ENCODE measurements around the gene CERS1. TPM values are rescaled to one million over a fixed set of nuclear protein-coding genes. Genes with fewer than 3 reads are reported as not detected.

The CERS1 gene
- total RNA-seq, 1 experiment from 2014 or later: 11.4 TPM

GRCh38 chr19:18889949-18890745 lies 5.8 kb downstream of the CERS1 start:
- no peak for DNase-seq (ENCODE audit: low spot score)
- intact Hi-C loops (cut with micrococcal nuclease; ENCODE audit: unreplicated experiment): no loop called here
- H3K9me3 ChIP-seq (ENCODE audit: low read depth, low read length, poor library complexity, severe bottlenecking): no peaks in the 10 kb centered on the region
- TF ChIP-seq CTCF (conservative IDR thresholded peaks at IDR 0.05; ENCODE audit: low read depth, low read length) (no peak), EZH2 (IDR thresholded peaks at IDR 0.05; ENCODE audit: borderline replicate concordance, low read depth, low read length, poor library complexity, severe bottlenecking) (no peak)
- H3K36me3 ChIP-seq (ENCODE audit: insufficient read depth, low read length, poor library complexity, severe bottlenecking): no peaks in the 10 kb centered on the region
- no TSS peak for BruUV-seq (replicated peaks)
- H3K27ac ChIP-seq (ENCODE audit: low read depth, low read length, poor library complexity, severe bottlenecking): no peak overlapping the region
- H3K4me1 ChIP-seq (ENCODE audit: insufficient read depth, low read length, poor library complexity, severe bottlenecking): peaks cover 10% of the 10 kb centered on the region
- ChIA-PET POLR2A (ENCODE audit: low non-redundant PET) (no interaction called here), CTCF (no interaction called here)
- H3K4me3 ChIP-seq (ENCODE audit: low read depth, low read length, poor library complexity, severe bottlenecking): no peak overlapping the region
- no peaks in the 10 kb centered on the region for H3K27me3 ChIP-seq (replicated peaks; ENCODE audit: insufficient read depth, low read depth, low read length, poor library complexity)

- Histone ChIP-seq H3K27me3 (replicated peaks; ENCODE audit: insufficient read depth, low read depth, low read length, poor library complexity) (no peaks in the 10 kb centered on the region), H3K4me3 (ENCODE audit: low read depth, low read length, poor library complexity, severe bottlenecking) (no peak overlapping the region), H3K36me3 (ENCODE audit: insufficient read depth, low read length, poor library complexity, severe bottlenecking) (no peaks in the 10 kb centered on the region), H3K9me3 (ENCODE audit: low read depth, low read length, poor library complexity, severe bottlenecking) (no peaks in the 10 kb centered on the region), H3K4me1 (ENCODE audit: insufficient read depth, low read length, poor library complexity, severe bottlenecking) (no peaks in the 10 kb centered on the region), H3K27ac (ENCODE audit: low read depth, low read length, poor library complexity, severe bottlenecking) (no peak overlapping the region)
- ChIA-PET POLR2A (ENCODE audit: low non-redundant PET) (no interaction called here), CTCF (no interaction called here)
- no TSS peak for BruUV-seq (replicated peaks)
- TF ChIP-seq CTCF (conservative IDR thresholded peaks at IDR 0.05; ENCODE audit: low read depth, low read length) (no peak), EZH2 (IDR thresholded peaks at IDR 0.05; ENCODE audit: borderline replicate concordance, low read depth, low read length, poor library complexity, severe bottlenecking) (no peak)
- no peak for DNase-seq (ENCODE audit: low spot score)
- intact Hi-C loops (cut with micrococcal nuclease; ENCODE audit: unreplicated experiment): no loop called here
These were observed 9.0 kb downstream of the CERS1 start for GRCh38 chr19:18886972-18887371.

- no peaks in the 10 kb centered on the region for H3K9me3 ChIP-seq (ENCODE audit: low read depth, low read length, poor library complexity, severe bottlenecking)
- POLR2A ChIA-PET (ENCODE audit: low non-redundant PET): no interaction called here
- intact Hi-C loops (cut with micrococcal nuclease; ENCODE audit: unreplicated experiment): no loop called here
- H3K4me3 ChIP-seq (ENCODE audit: low read depth, low read length, poor library complexity, severe bottlenecking): no peak overlapping the region
- no TSS peak for BruUV-seq (replicated peaks)
- TF ChIP-seq EZH2 (IDR thresholded peaks at IDR 0.05; ENCODE audit: borderline replicate concordance, low read depth, low read length, poor library complexity, severe bottlenecking): no peak
- no peak for TF ChIP-seq CTCF (conservative IDR thresholded peaks at IDR 0.05; ENCODE audit: low read depth, low read length)
- CTCF ChIA-PET: interaction anchor here (0.7 kb wide), 1 partner anchor 220 kb away, joined by 4 read pairs; no protein-coding TSS in a partner anchor
- H3K27me3 ChIP-seq (replicated peaks; ENCODE audit: insufficient read depth, low read depth, low read length, poor library complexity): no peaks in the 10 kb centered on the region
- H3K4me1 ChIP-seq (ENCODE audit: insufficient read depth, low read length, poor library complexity, severe bottlenecking): no peaks in the 10 kb centered on the region
- H3K27ac ChIP-seq (ENCODE audit: low read depth, low read length, poor library complexity, severe bottlenecking): no peak overlapping the region
- DNase-seq (ENCODE audit: low spot score): no peak
- no peaks in the 10 kb centered on the region for H3K36me3 ChIP-seq (ENCODE audit: insufficient read depth, low read length, poor library complexity, severe bottlenecking)
These were observed 12.2 kb downstream of the CERS1 start for GRCh38 chr19:18883526-18884304.
